CD4-positive, alpha-beta T cell treated with Interleukin-15 for 1 hour (primary cell): ENCODE measurements around the gene DHCR24.
"Not testable (repeated sequence)": the region's sequence is repeated elsewhere in the genome, so short reads cannot be mapped to it uniquely, and the experiment has no call there.

Experiments
- DNase-seq: peaks from one replicate; pipeline ENCODE4 v3.0.0-alpha.2; 2020

Gene DHCR24

GRCh38 chr1:54885807-54886723 is 930 bp downstream of the DHCR24 start:
- DNase-seq = no peak

- no peak for DNase-seq
Measured at GRCh38 chr1:54885237-54885679, 1.7 kb downstream of the DHCR24 start.

GRCh38 chr1:54884768-54885167 is 2.2 kb downstream of the DHCR24 start:
- no peak for DNase-seq

- no peak for DNase-seq
Measured at GRCh38 chr1:54884135-54884586, 2.8 kb downstream of the DHCR24 start.

- DNase-seq = no peak
Measured at GRCh38 chr1:54883349-54884102, 3.5 kb downstream of the DHCR24 start.

GRCh38 chr1:54882519-54882918 is 4.5 kb downstream of the DHCR24 start:
- DNase-seq = no peak

- DNase-seq = not testable (repeated sequence)
Measured at GRCh38 chr1:54881604-54882003, 5.4 kb downstream of the DHCR24 start.

- DNase-seq = no peak
Measured at GRCh38 chr1:54879872-54880271, 7.1 kb downstream of the DHCR24 start.

GRCh38 chr1:54876814-54877213 is 10.2 kb downstream of the DHCR24 start:
- DNase-seq = no peak

- DNase-seq = no peak
Measured at GRCh38 chr1:54875000-54875399, 12.0 kb downstream of the DHCR24 start.

GRCh38 chr1:54874079-54874830 is 12.7 kb downstream of the DHCR24 start:
- DNase-seq = no peak

GRCh38 chr1:54872036-54872331 is 15.0 kb downstream of the DHCR24 start:
- no peak for DNase-seq

- DNase-seq = no peak
Measured at GRCh38 chr1:54871275-54872035, 15.5 kb downstream of the DHCR24 start.

GRCh38 chr1:54870869-54871268 is 16.1 kb downstream of the DHCR24 start:
- no peak for DNase-seq

GRCh38 chr1:54869173-54869851 is 17.7 kb downstream of the DHCR24 start:
- no peak for DNase-seq

- DNase-seq = no peak
Measured at GRCh38 chr1:54867717-54868057, 19.3 kb downstream of the DHCR24 start.

GRCh38 chr1:54866801-54867716 is 19.9 kb downstream of the DHCR24 start:
- no peak for DNase-seq

- DNase-seq = no peak
Measured at GRCh38 chr1:54865238-54866073, 21.5 kb downstream of the DHCR24 start.

GRCh38 chr1:54864460-54865208 is 22.4 kb downstream of the DHCR24 start:
- no peak for DNase-seq
